HG03196 (cell line): ENCODE data around the gene GNB1L.

Source experiments
- ATAC-seq: cut with Tn5 transposase; IDR thresholded peaks from one replicate; pipeline ENCODE4 v1.9.1; 2021; ENCODE audit not compliant: unreplicated experiment

GNB1L gene

DNA sequence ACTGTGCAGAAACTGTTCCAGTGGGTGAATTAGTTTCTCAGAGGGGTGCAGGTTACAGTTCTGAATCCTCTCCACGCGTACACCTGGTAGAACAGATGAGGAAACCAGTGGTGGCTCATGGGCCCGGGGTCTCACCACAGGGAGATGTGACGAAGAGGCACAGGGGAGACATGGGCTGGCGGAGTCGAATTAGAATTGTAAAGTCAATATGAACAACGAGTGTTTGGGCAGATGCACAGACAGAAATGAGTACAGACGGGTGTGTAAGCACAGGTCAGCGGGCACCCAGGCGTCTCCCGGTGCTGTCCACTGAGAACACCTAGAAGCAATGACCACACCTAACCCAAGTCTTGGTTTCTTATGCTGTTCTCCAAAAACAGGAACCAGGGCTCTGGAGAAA is 41.8 kb downstream of the GNB1L start:
- ATAC-seq = no peak

DNA sequence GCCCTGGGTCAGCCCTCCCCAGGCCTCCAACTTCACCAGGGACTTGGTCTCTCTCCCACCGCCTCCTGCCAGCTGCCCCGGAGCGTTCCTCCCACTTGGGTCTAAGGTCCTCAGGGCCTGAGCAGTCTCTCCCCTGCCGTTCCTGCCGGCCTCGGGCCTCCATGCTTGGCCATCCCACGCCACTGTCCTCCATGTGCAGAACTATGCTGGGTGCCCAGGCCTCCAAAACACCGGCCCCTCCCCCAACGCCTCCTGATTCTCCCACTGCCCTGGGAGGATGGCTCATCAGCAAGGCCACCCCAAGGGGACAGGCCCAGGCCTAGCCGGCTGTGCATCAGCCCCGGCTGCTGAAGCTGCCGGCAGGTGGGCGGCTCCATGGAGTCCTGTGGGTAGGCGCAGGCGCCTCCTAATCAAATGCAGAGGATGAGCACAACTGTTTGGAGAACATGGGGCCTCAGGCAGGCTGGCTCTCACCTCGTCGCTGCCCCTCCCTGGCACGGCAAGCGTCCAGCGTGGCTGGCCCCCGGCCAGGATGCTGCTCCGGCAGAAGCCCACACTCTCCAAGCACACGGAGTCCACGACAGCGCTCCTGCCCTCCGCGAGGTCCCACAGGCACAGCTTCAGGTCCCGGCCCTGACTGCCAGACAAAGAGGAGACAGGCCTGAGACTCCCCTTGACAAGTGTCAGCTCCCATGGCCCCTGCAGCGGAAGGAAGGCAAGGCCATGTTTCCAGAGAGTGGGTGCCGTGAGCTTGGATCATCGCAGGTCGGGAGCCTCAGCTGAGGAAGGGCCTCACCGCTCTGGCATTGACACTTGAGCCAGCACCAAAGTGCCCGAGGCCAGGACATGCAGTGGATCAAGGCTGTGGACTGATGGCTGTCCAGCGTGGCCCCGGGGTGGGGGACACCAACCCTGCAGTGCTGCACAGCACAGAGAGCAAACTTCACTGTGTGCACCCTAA is 42.6 kb downstream of the GNB1L start:
- ATAC-seq = no peak

DNA sequence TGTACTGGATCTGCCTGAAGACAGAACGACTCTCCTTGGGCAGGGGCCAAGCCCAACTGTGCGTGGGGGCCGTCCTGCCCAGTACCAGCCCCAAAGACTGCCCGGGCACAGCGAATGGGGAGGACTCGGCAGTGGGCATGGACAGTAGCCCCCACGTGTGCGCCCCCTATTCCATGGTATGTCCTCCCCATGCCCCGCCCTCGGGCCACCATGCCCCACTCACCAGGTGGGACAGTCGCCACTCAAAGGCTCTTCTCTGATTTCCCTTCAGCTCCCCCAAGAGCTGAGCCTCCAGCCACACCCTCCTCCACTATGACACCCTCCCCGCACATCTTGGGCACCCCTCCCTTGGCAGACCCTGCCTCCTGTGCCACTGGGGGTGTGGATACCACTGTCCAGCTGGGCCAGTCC is 43.5 kb downstream of the GNB1L start:
- ATAC-seq = no peak

DNA sequence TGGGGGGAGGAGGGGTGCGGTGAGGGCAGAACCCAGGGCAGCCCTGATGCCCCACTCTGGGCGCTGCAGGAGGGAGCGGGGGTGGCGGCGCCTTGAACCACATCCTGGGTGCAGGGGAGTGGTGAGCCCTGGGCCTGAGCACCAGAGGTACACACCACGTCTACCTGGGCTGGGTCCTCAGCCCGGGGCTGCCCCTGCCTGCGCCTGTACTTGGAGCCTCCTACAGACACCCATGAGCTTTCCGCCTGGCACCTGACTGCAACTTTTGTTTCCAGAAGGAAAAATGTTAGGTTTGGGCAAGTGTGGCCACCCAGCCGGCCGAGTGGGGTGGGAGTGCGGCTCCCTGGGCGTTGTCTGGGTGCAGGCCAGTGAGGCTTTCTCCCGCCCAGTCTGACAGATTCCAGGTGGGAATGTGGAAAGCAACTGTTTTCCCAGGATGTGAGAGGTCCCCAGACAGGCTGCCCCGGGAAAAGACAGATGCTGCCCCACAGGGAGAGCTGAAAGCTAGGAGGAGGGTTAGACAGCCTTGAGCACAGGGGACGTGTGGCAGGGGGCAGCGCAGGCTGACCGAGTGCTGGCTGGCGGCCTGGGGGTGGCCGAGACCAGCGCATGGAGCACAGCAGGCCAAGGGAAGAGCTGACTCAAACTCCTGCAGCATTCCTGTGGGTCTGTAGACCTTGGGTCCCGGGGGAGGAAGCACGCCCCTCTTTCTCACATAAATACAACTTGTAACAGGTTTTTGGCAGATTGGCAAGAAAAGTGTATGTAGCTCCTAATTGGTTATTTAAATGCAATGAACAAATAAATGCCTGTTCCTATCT is 44.1 kb downstream of the GNB1L start:
- ATAC-seq = no peak

DNA sequence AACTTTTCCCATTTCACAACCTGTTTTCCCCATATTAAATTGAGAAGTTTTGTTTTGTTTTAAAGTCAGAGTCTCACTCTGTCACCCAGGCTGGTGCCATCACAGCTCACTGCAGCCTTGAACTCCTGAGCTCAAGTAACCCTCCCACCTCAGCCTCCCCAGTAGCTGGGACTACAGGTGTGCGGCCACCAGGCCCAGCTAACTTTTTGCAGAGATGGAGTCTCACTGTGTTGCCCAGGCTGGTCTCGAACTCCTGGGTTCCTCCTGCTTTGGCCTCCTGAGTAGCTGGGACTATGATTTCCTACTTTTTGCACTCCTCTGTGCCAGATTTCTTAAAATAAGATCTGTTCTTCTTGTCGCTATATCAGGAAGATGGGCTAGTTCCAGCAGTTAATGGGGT is 44.9 kb downstream of the GNB1L start:
- ATAC-seq = no peak

DNA sequence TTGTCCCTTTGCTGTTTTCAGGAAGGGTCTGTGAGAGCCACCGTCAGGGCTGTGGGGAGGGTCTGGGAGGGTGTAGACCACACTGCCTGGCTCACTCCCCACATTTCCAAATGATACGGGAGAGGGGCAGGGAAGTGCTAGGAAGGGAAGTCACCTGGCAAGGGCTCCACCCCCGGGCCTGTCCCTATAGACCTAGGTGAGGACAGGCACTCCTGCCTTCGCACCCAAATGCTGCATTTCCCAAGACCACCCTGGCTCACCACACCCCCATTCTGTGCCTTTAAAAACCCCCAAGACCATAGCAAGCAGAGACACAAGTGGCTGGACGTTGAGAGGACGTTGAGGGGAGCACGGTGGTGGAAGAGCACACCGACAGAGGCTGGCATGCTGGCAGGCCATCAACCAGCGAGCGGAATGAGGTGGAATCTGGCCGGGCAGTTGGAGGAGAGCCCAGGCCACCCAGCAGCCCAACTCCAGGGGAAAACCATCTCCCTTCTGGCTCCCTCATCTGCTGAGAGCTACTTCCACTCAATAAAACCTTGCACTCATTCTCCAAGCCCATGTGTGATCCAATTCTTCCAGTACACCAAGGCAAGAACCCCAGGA is 45.7 kb downstream of the GNB1L start:
- no peak for ATAC-seq

DNA sequence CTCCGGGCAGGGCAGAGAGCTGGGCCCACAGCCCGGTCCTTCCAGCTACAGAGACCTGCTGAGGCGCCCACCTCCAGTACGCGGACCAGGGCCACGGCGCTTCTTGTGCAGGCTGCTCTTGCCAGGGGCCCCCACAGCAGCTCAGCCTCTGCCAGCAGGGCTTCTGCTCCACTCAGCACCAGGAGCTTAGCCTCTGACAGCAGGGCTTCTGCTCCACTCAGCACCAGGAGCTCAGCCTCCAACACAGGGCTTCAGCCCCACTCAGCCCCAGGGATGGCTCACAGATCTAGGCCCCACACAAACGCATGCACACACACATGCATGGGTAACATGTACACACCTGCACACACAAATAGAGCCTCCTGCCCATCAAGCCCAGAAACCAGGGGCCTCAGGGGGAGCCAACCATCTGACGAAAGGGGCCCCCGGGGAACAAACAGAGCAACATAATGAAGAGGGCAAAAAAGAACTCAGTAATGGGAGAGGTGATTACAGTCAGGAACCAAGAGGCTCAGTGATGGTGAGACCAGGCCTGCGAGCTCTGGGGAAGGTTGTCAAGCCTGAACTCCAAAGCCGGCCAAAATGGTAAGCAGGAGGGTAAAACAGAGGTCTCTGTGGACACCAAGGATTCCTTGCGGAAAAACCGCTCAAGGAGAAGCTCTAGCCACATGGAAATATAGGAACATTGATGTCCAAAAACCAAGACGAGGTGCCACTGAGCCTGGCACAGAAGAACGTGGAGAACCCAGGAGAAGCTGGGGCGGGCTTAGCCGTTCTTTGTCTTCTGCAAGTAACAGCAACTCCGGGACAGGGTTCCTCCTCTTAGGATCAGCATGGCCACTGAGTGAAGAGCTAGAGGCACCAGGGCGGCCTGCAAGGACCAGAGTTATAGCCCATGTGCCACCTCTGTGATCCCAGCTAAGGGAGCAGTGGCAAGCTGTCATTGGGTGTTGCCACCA is 46.5 kb downstream of the GNB1L start:
- ATAC-seq = no peak

DNA sequence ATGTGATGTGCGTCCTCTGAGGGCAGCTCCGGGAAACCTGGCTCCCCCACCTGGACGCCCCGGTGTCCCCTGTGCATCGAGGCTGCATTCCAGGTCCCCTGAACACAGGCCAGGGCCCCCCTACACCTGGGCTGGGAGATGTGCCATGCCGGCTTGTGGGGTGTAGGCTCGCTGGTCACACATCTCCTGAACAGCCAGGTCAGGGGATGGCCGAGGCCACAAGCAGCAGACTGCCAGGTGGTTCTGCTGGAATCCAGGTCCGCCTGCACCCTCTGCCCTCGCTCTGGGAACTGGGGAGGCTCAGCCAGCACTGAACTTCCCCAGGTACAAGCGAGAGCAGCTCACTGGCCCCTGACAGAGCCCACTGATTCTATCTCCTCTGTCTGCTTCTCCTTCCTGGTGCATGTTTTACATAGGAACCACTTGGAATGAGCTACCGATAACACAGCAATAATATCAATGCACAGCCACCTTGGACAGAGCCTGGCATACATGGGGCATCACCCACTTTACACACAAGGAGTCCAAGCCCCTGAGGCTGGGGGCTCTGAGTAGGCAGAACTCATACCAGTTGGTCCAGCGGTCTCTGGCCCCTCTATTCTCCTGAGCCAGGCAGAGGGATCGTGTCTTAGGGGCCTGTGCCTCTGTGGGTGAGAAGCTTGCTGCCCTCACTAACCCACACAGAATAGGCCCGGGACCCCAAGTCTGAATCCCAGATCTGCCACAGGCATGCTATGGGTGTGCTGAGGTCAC is 47.3 kb downstream of the GNB1L start:
- ATAC-seq = no peak

DNA sequence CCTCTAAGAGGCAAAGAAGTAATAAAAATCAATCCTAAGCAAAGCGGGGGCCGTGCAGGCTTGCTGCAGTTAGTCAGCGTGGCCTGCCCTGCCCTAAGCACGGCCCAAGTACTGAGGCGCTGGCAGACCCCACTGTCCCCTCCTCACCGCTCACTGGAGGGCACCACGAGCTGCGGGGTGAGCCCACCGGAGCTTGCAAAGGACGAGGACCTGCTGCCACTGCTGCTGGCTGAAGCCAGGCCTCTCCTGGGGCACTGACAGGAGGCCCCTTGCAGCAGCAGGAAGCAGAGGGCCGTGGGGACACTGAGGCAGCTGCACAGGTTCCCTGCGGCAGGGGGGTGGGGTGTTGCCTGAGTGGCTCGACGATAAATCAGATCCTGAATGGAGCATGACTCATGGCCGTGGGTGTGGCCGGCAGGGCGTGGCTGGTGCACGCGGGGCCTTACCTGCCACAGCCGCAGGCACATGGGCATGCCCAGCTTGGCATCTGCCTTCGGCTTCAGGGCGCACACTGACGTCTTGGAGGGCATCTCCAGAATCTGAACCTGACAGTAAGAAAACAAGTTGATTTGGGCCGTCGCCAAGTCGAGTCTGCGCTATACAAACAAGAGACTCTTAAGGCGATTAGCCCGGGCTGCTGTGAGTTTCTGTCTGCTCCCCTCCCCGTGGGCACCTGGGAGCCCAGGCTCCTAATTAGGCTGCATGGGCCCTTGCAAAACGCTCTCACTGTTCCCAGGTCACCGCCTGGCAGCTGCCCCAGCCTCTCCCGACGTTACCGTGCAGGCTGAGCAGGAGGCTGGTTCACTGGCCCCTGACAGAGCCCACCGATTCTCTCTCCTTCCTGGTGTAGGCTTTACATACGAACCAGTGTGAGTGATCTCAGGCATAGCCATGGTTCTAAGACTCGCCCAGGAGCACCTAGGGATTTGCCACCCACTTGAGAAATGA is 48.2 kb downstream of the GNB1L start:
- no peak for ATAC-seq

DNA sequence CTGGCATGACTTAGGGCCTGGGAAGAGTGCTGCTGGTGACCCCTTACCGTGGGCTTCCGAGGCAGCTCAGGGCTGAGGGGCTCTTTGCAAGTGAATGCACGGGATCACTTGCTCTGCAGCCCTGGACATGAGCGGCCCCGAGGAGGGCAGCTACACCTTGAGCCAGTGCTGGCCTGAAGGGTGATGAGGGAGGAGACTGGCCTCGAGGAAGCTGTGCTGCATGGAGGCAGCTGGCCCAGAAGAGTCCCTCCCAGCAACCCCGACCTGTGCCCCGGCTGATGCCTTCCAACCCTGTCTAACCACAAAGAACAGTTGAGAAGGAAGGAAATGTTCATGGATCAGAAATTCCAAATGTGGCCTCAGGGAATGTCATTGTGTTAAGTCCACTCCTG is 48.9 kb downstream of the GNB1L start:
- ATAC-seq = no peak

DNA sequence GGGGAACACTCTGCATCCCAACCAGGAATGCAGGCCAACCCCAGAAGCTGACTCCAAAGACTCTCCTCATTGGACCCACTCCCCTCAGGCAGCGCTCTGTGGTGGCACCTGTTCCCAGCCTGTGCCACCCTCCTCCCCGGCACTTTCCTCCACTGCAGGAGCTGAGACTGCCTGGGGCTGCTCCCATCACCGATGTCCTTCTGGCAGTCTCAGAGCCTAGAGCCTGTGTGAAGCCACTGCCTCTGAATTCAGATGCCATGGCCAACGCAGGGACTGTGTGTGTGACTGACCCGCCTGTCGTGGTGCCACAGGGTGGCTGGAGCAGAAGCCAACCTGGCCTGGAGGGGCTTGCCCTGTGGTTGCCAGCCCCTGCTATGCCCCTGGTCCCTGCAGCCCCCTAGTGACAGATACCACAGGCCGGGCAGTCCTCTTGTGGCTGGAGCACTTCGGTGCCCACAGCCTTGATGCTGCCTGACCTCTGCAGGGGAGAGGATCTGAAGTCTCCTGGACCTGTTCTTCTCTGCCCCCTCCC is 50.9 kb downstream of the GNB1L start:
- no peak for ATAC-seq

DNA sequence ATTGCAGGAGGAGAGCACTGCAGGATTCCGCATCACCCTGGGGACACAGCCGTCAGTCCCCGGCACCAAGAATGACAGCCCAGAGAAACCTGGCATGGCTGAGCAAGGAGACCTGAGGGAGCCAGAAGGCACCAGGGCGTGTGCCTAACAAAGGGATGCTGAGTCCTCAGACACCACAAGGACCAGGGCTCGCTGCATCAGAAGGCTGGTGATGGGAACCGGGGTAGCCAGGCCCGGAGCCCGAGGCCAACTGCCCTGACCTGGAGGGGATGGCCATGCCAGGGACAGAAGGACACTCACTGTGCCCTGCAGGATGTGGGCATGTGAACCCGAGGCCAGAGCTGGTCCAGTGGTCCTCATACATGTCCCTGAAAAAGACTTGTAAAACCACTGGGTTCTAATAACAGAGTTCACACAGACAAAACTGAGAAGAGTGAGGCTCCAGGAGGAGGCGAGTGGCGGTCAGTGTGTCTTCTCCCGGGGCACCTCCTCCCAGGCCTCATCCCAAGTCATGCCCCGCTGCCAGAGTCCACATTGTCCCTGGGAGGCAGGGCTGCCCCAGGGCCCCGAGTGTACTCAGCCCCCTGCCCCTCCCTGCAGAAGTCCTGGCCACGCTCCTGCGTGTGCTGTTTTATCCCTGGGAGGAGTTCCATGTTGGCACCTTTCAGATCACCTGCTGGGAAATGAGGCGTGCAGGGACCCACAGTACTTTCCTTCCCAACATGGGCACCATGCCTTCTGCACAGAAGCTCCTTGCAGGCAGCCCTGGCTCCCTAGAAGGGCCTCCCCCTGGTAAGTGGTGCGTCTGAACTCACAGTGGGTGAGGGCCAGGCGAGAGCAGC is 51.6 kb downstream of the GNB1L start:
- ATAC-seq = no peak

DNA sequence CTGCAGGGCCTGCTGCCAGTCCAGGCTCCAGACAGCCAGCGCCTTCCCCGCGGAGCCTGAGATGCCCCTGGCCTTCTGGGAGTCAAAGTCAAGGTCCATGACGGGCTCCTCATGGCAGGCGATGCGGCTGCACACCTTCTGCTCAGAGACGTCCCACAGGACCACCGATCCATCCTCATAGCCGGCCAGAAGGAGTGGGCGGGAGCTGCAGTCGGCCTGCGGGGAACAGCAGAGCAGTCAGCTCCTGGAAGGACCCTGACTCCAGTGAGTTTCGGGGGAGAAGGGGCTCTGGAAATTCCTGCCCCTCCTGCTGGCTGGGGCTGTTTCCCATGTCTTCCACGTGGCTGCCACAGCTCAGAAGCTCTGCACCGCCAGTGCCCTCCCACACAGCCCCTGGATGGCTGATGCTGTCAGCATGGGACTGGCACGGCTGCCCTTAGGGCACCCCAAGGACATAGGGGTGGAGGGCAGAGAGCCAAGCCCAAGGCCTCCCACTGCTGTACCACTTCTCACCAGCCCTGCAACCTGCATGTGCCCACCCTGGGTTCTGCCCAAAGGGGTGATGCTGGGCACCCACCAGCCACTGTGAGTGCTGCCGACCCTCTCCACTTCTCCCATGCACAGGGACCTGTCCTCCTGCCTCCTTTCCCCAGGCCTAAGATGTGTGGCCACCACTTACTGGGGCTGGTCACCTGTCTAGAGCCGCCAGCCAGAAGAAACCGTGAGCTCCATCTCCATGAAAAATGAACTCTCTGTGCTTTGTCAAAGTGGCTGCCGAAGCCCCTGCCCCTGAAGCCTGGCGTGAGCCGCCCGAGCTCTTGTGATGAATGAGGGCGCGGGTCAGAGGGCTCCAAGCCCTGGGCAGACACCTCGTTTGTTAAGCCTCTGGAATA is 52.4 kb downstream of the GNB1L start:
- ATAC-seq = no peak

DNA sequence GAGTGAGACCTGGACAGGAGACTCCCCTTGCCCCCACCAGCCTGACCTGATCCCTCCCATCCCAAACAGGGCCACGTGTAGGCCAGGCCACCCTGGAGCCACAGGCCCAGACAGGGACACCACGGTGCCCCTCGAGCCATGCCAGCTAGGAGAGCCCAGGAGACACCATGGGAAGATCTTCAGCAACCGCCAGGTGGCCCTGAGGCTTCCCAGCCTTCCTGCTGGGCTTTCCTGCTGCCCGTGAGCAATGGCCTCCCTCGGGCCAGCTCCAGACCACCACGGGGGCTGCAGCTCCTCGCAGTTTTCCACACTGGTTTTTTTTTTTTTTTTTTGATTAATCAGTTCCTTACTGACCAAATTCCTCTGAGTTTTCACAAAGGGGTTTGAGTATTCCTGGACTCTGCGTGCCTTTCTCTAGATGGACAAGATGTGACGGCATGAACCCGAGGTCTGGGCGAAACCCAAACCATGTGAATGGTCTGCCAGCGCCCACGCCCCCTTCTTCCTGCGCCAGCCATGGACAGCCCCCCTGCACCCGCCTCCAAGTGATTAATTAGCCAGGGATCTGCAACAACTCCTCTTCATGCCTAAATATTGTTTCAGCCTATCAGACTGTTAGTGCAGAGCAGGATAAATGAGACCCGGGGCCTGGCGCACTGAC is 53.2 kb downstream of the GNB1L start:
- no peak for ATAC-seq

DNA sequence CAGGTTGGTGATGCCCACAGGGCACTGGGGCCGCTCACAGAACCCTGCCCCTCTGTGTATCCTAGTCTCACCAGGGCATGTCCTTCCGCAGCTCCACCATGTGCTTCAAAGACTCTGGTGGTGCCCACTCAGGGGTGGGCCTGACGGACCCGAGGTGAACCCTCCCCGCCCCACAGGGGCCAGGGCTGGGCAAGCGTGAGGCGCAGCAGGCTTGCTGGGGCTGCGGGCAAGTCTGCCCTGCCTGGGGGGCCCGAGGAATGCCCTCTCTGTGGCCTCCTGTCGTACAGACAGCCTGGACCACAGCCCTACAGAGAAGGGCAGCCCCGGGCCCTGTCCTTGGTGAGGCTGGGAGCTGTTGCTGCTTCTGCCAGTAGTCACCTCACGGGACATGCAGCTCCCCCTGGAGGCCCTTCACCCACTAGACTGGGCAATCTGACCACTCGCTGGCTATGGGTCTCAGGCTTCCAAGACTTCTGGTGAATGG is 53.9 kb downstream of the GNB1L start:
- ATAC-seq = no peak

DNA sequence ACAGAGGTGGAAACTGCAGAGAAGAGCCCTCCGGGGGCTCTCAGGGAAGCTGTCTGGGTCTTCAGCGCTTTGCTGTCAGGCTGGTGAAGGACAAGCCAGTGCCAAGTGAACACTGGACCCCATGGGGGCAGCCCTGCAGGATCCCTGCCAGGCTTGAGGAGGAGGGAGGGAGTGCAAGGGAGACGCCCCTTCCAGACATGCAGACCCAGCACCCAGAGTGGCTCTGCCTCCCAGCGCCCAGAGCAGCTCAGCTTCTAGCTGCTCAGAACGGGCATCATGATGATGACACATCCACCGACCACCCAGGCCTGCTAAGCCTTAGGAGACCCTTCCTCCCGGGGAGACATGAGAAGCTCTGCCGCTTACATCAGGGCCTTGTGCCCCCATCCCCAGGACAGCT is 54.4 kb downstream of the GNB1L start:
- no peak for ATAC-seq
